ENCODE measurements around the gene CLSTN1. TPM values are rescaled to one million over a fixed set of nuclear protein-coding genes. Genes with fewer than 3 reads are reported as not detected.

CLSTN1 gene
- total RNA-seq, 5 donors from 2014 or later (not counting 1 experiment from before 2014, with no cell fraction given), result 84.6 to 105 (median 91.2) TPM

Other genes starting within 250 kb of the CLSTN1 start
- gene TMEM201, start 235.1 kb downstream of the CLSTN1 start, total RNA-seq, result 10 to 100 TPM; 11.4 to 14.6 (median 12.5) TPM
- gene PIK3CD, start 172.2 kb downstream of the CLSTN1 start, total RNA-seq, result 100 to 1,000 TPM; 246 to 313 (median 280) TPM
- gene CTNNBIP1, start 86.3 kb upstream of the CLSTN1 start, total RNA-seq, result 10 to 100 TPM in 1 of 5 donors, 1 to 10 TPM in 4; 9.1 to 11.1 (median 9.6) TPM
- 10 to 100 TPM; 19.6 to 28.6 (median 22.0) TPM for gene LZIC, start 119.4 kb upstream of the CLSTN1 start, total RNA-seq
- gene NMNAT1, start 119.5 kb upstream of the CLSTN1 start, total RNA-seq, result 1 to 10 TPM; 2.9 to 8.0 (median 7.1) TPM
- under 1 TPM in 1 of 5 donors, not detected in 4; 0.63 TPM for gene RBP7, start 173.3 kb upstream of the CLSTN1 start, total RNA-seq
- 10 to 100 TPM; 37.5 to 43.1 (median 41.9) TPM for gene UBE4B, start 209.0 kb upstream of the CLSTN1 start, total RNA-seq

All from T-cell (primary cell).